ENCODE measurements around the gene ITPR2. TPM values are rescaled to one million over a fixed set of nuclear protein-coding genes. Genes with fewer than 3 reads are reported as not detected.

The ITPR2 gene
- total RNA-seq, 1 experiment from 2014 or later, result 14.3 TPM

DNA sequence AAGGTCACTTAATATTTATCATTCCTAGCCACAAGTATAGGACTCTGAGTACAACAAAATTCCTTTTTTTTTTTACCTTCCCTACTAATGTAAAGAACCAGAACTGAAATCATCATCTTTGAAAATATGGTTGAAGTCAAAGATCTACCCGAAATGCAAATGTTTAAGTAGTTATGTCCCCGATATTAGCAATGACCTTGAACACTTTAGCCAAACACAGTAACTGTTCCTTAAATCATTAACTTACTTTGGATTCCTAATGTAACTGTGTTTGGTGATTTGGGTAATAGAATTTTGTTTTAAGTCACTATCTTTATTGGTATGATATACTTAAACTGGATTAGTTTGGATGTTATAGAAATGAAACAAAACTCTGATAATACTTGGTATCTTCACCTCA lies 14.4 kb downstream of the ITPR2 start:
- Mint-ChIP-seq H3K27me3 (ENCODE audit: insufficient read depth, unreplicated experiment) (no peaks in the 10 kb centered on the region), H3K27ac (ENCODE audit: low read depth, unreplicated experiment) (no peak overlapping the region), H3K4me1 (ENCODE audit: insufficient read depth, unreplicated experiment) (peaks cover 11% of the 10 kb centered on the region), H3K36me3 (ENCODE audit: insufficient read depth, unreplicated experiment) (no peaks in the 10 kb centered on the region), H3K9me3 (ENCODE audit: unreplicated experiment) (no peaks in the 10 kb centered on the region), H3K4me3 (ENCODE audit: unreplicated experiment) (no peak overlapping the region)
- TF ChIP-seq, protein P1, sequence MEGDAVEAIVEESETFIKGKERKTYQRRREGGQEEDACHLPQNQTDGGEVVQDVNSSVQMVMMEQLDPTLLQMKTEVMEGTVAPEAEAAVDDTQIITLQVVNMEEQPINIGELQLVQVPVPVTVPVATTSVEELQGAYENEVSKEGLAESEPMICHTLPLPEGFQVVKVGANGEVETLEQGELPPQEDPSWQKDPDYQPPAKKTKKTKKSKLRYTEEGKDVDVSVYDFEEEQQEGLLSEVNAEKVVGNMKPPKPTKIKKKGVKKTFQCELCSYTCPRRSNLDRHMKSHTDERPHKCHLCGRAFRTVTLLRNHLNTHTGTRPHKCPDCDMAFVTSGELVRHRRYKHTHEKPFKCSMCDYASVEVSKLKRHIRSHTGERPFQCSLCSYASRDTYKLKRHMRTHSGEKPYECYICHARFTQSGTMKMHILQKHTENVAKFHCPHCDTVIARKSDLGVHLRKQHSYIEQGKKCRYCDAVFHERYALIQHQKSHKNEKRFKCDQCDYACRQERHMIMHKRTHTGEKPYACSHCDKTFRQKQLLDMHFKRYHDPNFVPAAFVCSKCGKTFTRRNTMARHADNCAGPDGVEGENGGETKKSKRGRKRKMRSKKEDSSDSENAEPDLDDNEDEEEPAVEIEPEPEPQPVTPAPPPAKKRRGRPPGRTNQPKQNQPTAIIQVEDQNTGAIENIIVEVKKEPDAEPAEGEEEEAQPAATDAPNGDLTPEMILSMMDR (IDR thresholded peaks at IDR 0.05; ENCODE audit: unreplicated experiment), result no peak
- intact Hi-C loops (cut with micrococcal nuclease), result no loop called here
- no peak for DNase-seq (ENCODE audit: unreplicated experiment)
- BruUV-seq (replicated peaks), result no TSS peak
- ChIA-PET POLR2A (interaction anchor here (1.0 kb wide), 1 partner anchor 14 kb away, joined by 4 read pairs; no protein-coding TSS in a partner anchor), CTCF (interaction anchor here (1.3 kb wide), 1 partner anchor 86 kb away, joined by 7 read pairs; no protein-coding TSS in a partner anchor)

DNA sequence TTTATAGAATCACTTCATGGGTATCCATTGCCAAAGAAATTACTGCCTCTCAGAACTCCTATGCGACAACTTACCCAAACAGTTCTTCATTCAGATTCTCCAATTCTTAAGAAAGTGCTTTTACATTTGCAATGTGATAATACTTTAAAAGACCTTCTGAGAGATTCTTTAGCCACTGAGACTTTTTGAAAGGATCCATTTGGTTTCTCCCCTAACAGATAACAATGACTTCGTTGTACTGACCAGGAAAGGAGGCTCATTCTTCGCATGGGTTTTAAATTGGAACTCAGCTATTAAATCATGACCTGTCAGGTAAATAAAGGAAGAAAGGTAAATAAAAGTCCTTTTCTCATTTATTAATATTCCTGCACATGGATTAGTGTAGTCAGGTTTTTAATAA lies 14.8 kb downstream of the ITPR2 start:
- intact Hi-C loops (cut with micrococcal nuclease), result no loop called here
- TF ChIP-seq, protein P1 (IDR thresholded peaks at IDR 0.05; ENCODE audit: unreplicated experiment), result no peak
- Mint-ChIP-seq H3K9me3 (ENCODE audit: unreplicated experiment) (no peaks in the 10 kb centered on the region), H3K27me3 (ENCODE audit: insufficient read depth, unreplicated experiment) (no peaks in the 10 kb centered on the region), H3K36me3 (ENCODE audit: insufficient read depth, unreplicated experiment) (no peaks in the 10 kb centered on the region), H3K4me1 (ENCODE audit: insufficient read depth, unreplicated experiment) (peaks cover 11% of the 10 kb centered on the region), H3K27ac (ENCODE audit: low read depth, unreplicated experiment) (no peak overlapping the region), H3K4me3 (ENCODE audit: unreplicated experiment) (no peak overlapping the region)
- BruUV-seq (replicated peaks), result no TSS peak
- ChIA-PET POLR2A (no interaction called here), CTCF (no interaction called here)
- DNase-seq (ENCODE audit: unreplicated experiment), result no peak

DNA sequence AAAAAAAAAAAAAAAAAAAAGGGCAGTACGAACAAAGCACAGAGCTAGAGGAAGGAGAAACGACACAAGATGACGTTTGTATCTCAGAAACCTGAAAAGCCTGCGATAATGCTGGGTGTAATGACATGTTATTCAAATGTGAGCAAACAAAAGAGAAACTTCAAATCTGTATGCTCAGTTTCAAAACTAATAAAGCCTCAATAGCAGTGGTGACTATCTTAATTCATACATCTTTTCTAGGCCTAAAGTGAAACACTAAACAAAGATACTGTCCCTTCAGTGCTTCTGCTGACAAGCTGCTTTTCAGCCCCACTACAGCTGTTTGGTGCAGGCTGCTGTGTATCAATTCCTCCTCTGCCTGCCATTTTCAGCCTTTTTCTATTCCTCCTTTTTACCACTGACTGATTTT lies 15.8 kb downstream of the ITPR2 start:
- no peaks in the 10 kb centered on the region for H3K27me3 Mint-ChIP-seq (ENCODE audit: insufficient read depth, unreplicated experiment)
- H3K4me1 Mint-ChIP-seq (ENCODE audit: insufficient read depth, unreplicated experiment), result peaks cover 9% of the 10 kb centered on the region
- DNase-seq (ENCODE audit: unreplicated experiment), result no peak
- CTCF ChIA-PET, result no interaction called here
- BruUV-seq (replicated peaks), result no TSS peak
- H3K4me3 Mint-ChIP-seq (ENCODE audit: unreplicated experiment), result no peak overlapping the region
- H3K36me3 Mint-ChIP-seq (ENCODE audit: insufficient read depth, unreplicated experiment), result no peaks in the 10 kb centered on the region
- TF ChIP-seq, protein P1 (IDR thresholded peaks at IDR 0.05; ENCODE audit: unreplicated experiment), result no peak
- no peaks in the 10 kb centered on the region for H3K9me3 Mint-ChIP-seq (ENCODE audit: unreplicated experiment)
- no peak overlapping the region for H3K27ac Mint-ChIP-seq (ENCODE audit: low read depth, unreplicated experiment)
- intact Hi-C loops (cut with micrococcal nuclease), result no loop called here
- POLR2A ChIA-PET, result interaction anchor here (0.9 kb wide), 1 partner anchor 15 kb away, joined by 3 read pairs; the partner anchor contains the start of gene ITPR2

DNA sequence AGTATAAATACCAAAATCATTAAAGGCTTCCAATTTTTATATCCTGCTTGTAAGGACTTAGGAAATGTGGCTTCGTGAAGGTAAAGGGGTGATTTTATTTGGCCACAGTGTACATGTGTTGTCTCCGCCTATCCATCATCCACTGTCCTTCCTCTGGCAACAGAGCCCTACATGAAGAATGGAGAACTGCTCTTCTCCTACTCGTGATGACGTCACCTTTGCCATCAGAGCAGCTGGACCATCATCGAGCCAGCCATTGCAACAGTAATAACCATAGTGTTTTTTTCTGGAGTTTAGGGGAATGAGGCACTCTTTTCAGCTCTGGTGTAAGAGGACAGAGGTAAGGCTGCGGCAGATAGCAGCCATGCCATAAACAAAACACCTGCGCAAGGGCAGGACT lies 19.2 kb downstream of the ITPR2 start:
- TF ChIP-seq, protein P1 (IDR thresholded peaks at IDR 0.05; ENCODE audit: unreplicated experiment), result no peak
- ChIA-PET POLR2A (interaction anchor here (1.3 kb wide), 1 partner anchor 19 kb away, joined by 5 read pairs; the partner anchor contains the start of gene ITPR2), CTCF (interaction anchor here (0.6 to 0.9 kb wide), 2 partner anchors 38 to 39 kb away, joined by 3 to 4 read pairs; no protein-coding TSS in a partner anchor)
- Mint-ChIP-seq H3K27ac (ENCODE audit: low read depth, unreplicated experiment) (no peak overlapping the region), H3K27me3 (ENCODE audit: insufficient read depth, unreplicated experiment) (no peaks in the 10 kb centered on the region), H3K36me3 (ENCODE audit: insufficient read depth, unreplicated experiment) (peaks cover 12% of the 10 kb centered on the region), H3K9me3 (ENCODE audit: unreplicated experiment) (no peaks in the 10 kb centered on the region), H3K4me1 (ENCODE audit: insufficient read depth, unreplicated experiment) (peaks cover 14% of the 10 kb centered on the region), H3K4me3 (ENCODE audit: unreplicated experiment) (no peak overlapping the region)
- BruUV-seq (replicated peaks), result no TSS peak
- intact Hi-C loops (cut with micrococcal nuclease), result no loop called here
- no peak for DNase-seq (ENCODE audit: unreplicated experiment)
